Nephron (organoid): ENCODE results near the gene CORO1C.
A peak's percentile ranks its signal among the peaks of the same experiment; 100 is the strongest.

Experiments
- H3K27ac Mint-ChIP-seq, 3 experiments: 2 replicates each; pipeline ENCODE4 v1.8.0; 2020; ENCODE audit warnings: mixed read lengths in 3 of 3, mild to moderate bottlenecking in 2 of 3, moderate library complexity in 1 of 3
- H3K27me3 Mint-ChIP-seq: 2 replicates; pipeline ENCODE4 v1.8.0; 2021; ENCODE audit warnings: low read depth, mild to moderate bottlenecking, moderate library complexity, mixed read lengths
- H3K36me3 Mint-ChIP-seq: 2 replicates; pipeline ENCODE4 v1.8.0; 2020; ENCODE audit warnings: low read depth, mixed read lengths
- H3K4me1 Mint-ChIP-seq: 2 replicates; pipeline ENCODE4 v1.8.0; 2020; ENCODE audit warnings: mixed read lengths
- H3K4me3 Mint-ChIP-seq, 3 experiments: 2 replicates each; pipeline ENCODE4 v1.8.0; 2020; ENCODE audit warnings: mild to moderate bottlenecking in 3 of 3, mixed read lengths in 3 of 3, moderate library complexity in 2 of 3
- H3K9me3 Mint-ChIP-seq: 2 replicates; pipeline ENCODE4 v1.8.0; 2020; ENCODE audit warnings: mixed read lengths
- CTCF ChIP-seq, 3 experiments: fragments of 200-600 bp; sonication (generic); IDR thresholded peaks; one replicate each; pipeline ENCODE4 v1.5.0; 2021; ENCODE audit warnings: antibody characterized with exemption in 3 of 3; ENCODE audit not compliant: unreplicated experiment in 3 of 3

Gene CORO1C

GRCh38 chr12:108690542-108691174 is 40.7 kb downstream of the CORO1C start:
- peaks cover 71% of the 10 kb centered on the region for H3K4me1 Mint-ChIP-seq
- peaks cover 11% of the 10 kb centered on the region for H3K36me3 Mint-ChIP-seq
- H3K9me3 Mint-ChIP-seq = no peaks in the 10 kb centered on the region
- H3K27ac Mint-ChIP-seq = peak overlapping the region; percentile 91 to 99 (median 98)
- H3K27me3 Mint-ChIP-seq = no peaks in the 10 kb centered on the region
- no peak for TF ChIP-seq CTCF (IDR thresholded peaks at IDR 0.05; ENCODE audit: unreplicated experiment in 3 of 3)
- peak overlapping the region in 2 of 3 experiments; percentile 6 to 48 for H3K4me3 Mint-ChIP-seq

GRCh38 chr12:108690191-108690518 is 41.2 kb downstream of the CORO1C start:
- Mint-ChIP-seq H3K4me1 (peaks cover 71% of the 10 kb centered on the region), H3K27me3 (no peaks in the 10 kb centered on the region)
- no peak for TF ChIP-seq CTCF (IDR thresholded peaks at IDR 0.05; ENCODE audit: unreplicated experiment in 3 of 3)

GRCh38 chr12:108689314-108690190 is 41.8 kb downstream of the CORO1C start:
- H3K36me3 Mint-ChIP-seq = peaks cover 4% of the 10 kb centered on the region
- peaks cover 75% of the 10 kb centered on the region for H3K4me1 Mint-ChIP-seq
- TF ChIP-seq CTCF (IDR thresholded peaks at IDR 0.05; ENCODE audit: unreplicated experiment in 3 of 3) = peak in 1 of 3 experiments; percentile 21
- H3K27me3 Mint-ChIP-seq = no peaks in the 10 kb centered on the region
- no peaks in the 10 kb centered on the region for H3K9me3 Mint-ChIP-seq
- H3K4me3 Mint-ChIP-seq = peak overlapping the region; percentile 18 to 54 (median 40)
- peak overlapping the region; percentile 91 to 99 (median 98) for H3K27ac Mint-ChIP-seq

More at GRCh38 chr12:108690191-108690518, 41.2 kb downstream of the CORO1C start:
- Mint-ChIP-seq H3K9me3 (no peaks in the 10 kb centered on the region), H3K27ac (peak overlapping the region; percentile 91 to 99 (median 98)), H3K4me3 (peak overlapping the region; percentile 18 to 54 (median 40)), H3K36me3 (peaks cover 6% of the 10 kb centered on the region)

GRCh38 chr12:108686780-108687179 is 44.5 kb downstream of the CORO1C start:
- peak overlapping the region; percentile 75 to 94 (median 84) for H3K27ac Mint-ChIP-seq
- TF ChIP-seq CTCF (IDR thresholded peaks at IDR 0.05; ENCODE audit: unreplicated experiment in 3 of 3) = no peak
- no peaks in the 10 kb centered on the region for H3K36me3 Mint-ChIP-seq
- no peak overlapping the region for H3K4me3 Mint-ChIP-seq
- no peaks in the 10 kb centered on the region for H3K9me3 Mint-ChIP-seq
- peaks cover 3% of the 10 kb centered on the region for H3K27me3 Mint-ChIP-seq
- peaks cover 75% of the 10 kb centered on the region for H3K4me1 Mint-ChIP-seq

GRCh38 chr12:108685469-108686260 is 45.7 kb downstream of the CORO1C start:
- peaks cover 3% of the 10 kb centered on the region for H3K27me3 Mint-ChIP-seq
- H3K27ac Mint-ChIP-seq = peak overlapping the region; percentile 67 to 94 (median 92)
- no peak for TF ChIP-seq CTCF (IDR thresholded peaks at IDR 0.05; ENCODE audit: unreplicated experiment in 3 of 3)

More at GRCh38 chr12:108685469-108686260, 45.7 kb downstream of the CORO1C start:
- H3K4me1 Mint-ChIP-seq = peaks cover 70% of the 10 kb centered on the region
- H3K4me3 Mint-ChIP-seq = peak overlapping the region in 1 of 3 experiments; percentile 1
- no peaks in the 10 kb centered on the region for H3K36me3 Mint-ChIP-seq
- no peaks in the 10 kb centered on the region for H3K9me3 Mint-ChIP-seq
